K562 (cell line): ENCODE data around the gene VSNL1. TPM values are rescaled to one million over a fixed set of nuclear protein-coding genes. Genes with fewer than 3 reads are reported as not detected.

ENCODE experiments used
- ATAC-seq: fragments of 200-7000 bp; cut with Tn5 transposase; 3 replicates; pipeline ENCODE4 v1.9.1; 2020; ENCODE audit warnings: moderate library complexity
- BruUV-seq: library from RNA; stranded (reverse); fragments of 400-500 nt; replicated peaks from 2 replicates; lab custom pipeline; 2021; lab: Mats Ljungman, UMichigan
- CTCF ChIA-PET: fragments of 300-600 bp; formaldehyde crosslinking; extraction: SDS; loops from one replicate; lab custom pipeline; 2021; ENCODE audit warnings: low intra/inter-chr PET ratio; lab: Yijun Ruan, JAX
- POLR2A ChIA-PET: fragments of 300-600, 350-650 bp; sonication (Branson Sonifier 250); formaldehyde crosslinking; extraction: SDS; loops from one replicate; lab custom pipeline; 2021; ENCODE audit warnings: antibody characterized with exemption, inconsistent platforms; lab: Yijun Ruan, JAX
- DNase-seq, 4 experiments: peaks; one replicate each; pipeline versions ENCODE4 v3.0.0 to v3.0.0-alpha.2; 2011 to 2018; ENCODE audit warnings: low spot score in 3 of 4, mixed read lengths in 3 of 4; ENCODE audit errors: extremely low read depth in 1 of 4
- FAIRE-seq: peaks from 2 replicates; lab custom pipeline; 2011; peaks lifted over from hg19 to GRCh38; lab: Jason Lieb, UNC
- H2AFZ ChIP-seq: 2 replicates; pipeline ENCODE4 v1.6.0; 2011; ENCODE audit warnings: low read depth, low read length, control low read depth, inconsistent platforms
- H3K27ac ChIP-seq: fragments of 200-600 bp; 3 replicates; pipeline ENCODE4 v1.8.0; 2011; ENCODE audit warnings: low read depth, mild to moderate bottlenecking, control low read depth, inconsistent platforms, low read length, moderate library complexity, mixed read lengths; ENCODE audit errors: extremely low read depth
- H3K27me3 ChIP-seq, 2 experiments: fragments of 300-600 bp in 1 of 2; 2 replicates in 1 of 2; 3 replicates in 1 of 2; pipeline versions ENCODE4 v1.6.0 to v1.8.0; 2011; ENCODE audit warnings: inconsistent platforms in 2 of 2, low read length in 2 of 2, mild to moderate bottlenecking in 1 of 2, mixed read lengths in 1 of 2, moderate library complexity in 1 of 2; ENCODE audit not compliant: control insufficient read depth in 2 of 2, insufficient read depth in 2 of 2
- H3K36me3 ChIP-seq: fragments of 300-600 bp; 3 replicates; pipeline ENCODE4 v1.8.0; 2011; ENCODE audit warnings: mild to moderate bottlenecking, low read length, inconsistent platforms; ENCODE audit not compliant: control insufficient read depth, insufficient read depth
- H3K4me1 ChIP-seq, 2 experiments: fragments of 200-600 bp in 1 of 2; replicated peaks in 1 of 2; 2 replicates in 1 of 2; 3 replicates in 1 of 2; pipeline versions ENCODE4 v1.5.1 to v1.8.0; 2011; ENCODE audit warnings: inconsistent platforms in 2 of 2, low read length in 2 of 2, mild to moderate bottlenecking in 1 of 2, mixed read lengths in 1 of 2, moderate library complexity in 1 of 2; ENCODE audit not compliant: control insufficient read depth in 2 of 2, insufficient read depth in 2 of 2
- H3K4me2 ChIP-seq: 2 replicates; pipeline ENCODE4 v1.6.1; 2011; ENCODE audit warnings: low read length, control low read depth, inconsistent platforms, mixed read lengths; ENCODE audit not compliant: insufficient read depth
- H3K4me3 ChIP-seq: fragments of 200-600 bp; sonication (generic), shearing (Covaris generic); 2 replicates; pipeline ENCODE4 v1.5.1; 2016; ENCODE audit warnings: control low read depth, inconsistent platforms
- H3K79me2 ChIP-seq: fragments of 200-600 bp; 3 replicates; pipeline ENCODE4 v1.8.0; 2011; ENCODE audit warnings: low read length, inconsistent platforms; ENCODE audit not compliant: control insufficient read depth, insufficient read depth
- H3K9ac ChIP-seq, 2 experiments: 2 replicates each; pipeline versions ENCODE4 v1.6.0 to v1.6.1; 2011; ENCODE audit warnings: low read depth in 2 of 2, low read length in 2 of 2, control low read depth in 1 of 2, inconsistent platforms in 1 of 2, mild to moderate bottlenecking in 1 of 2, mixed read lengths in 1 of 2; ENCODE audit not compliant: insufficient read depth in 1 of 2
- H3K9me1 ChIP-seq: one replicate; pipeline ENCODE4 v1.6.0; 2011; ENCODE audit warnings: inconsistent platforms, mild to moderate bottlenecking, low read length, moderate library complexity; ENCODE audit not compliant: control insufficient read depth, insufficient read depth
- H3K9me3 ChIP-seq: replicated peaks from 2 replicates; pipeline ENCODE4 v1.5.1; 2011; ENCODE audit warnings: low read depth, low read length, inconsistent platforms; ENCODE audit not compliant: control insufficient read depth, insufficient read depth
- H4K20me1 ChIP-seq: replicated peaks from 2 replicates; pipeline ENCODE4 v1.6.1; 2011; ENCODE audit warnings: low read length, inconsistent platforms, mixed read lengths; ENCODE audit not compliant: control insufficient read depth, insufficient read depth
- EHMT2 ChIP-seq: fragments of 450-650 bp; IDR thresholded peaks from 2 replicates; pipeline ENCODE4 v1.6.1; 2018; ENCODE audit warnings: antibody characterized with exemption
- FOXJ2 ChIP-seq: fragments of 200-800 bp; sonication (Bioruptor generic); IDR thresholded peaks from 2 replicates; pipeline ENCODE4 v1.6.1; 2016; ENCODE audit warnings: missing genetic modification characterization, missing compliant biosample characterization
- HDAC2 ChIP-seq: fragments of 450-650 bp; IDR thresholded peaks from 2 replicates; pipeline ENCODE4 v1.6.1; 2016; ENCODE audit warnings: mild to moderate bottlenecking
- IRF2 ChIP-seq: sonication (generic); formaldehyde crosslinking; IDR thresholded peaks from 2 replicates; pipeline ENCODE4 v1.8.1; 2022; ENCODE audit warnings: mild to moderate bottlenecking, missing genetic modification reagents
- JUN ChIP-seq, 2 experiments: sonication (generic) in 1 of 2; formaldehyde crosslinking in 1 of 2; IDR thresholded peaks; 2 replicates each; pipeline versions ENCODE4 v1.6.1 to v1.8.0; 2012 to 2022; ENCODE audit warnings: borderline replicate concordance in 2 of 2, mild to moderate bottlenecking in 2 of 2, improper control_type of control experiment in 1 of 2, low read depth in 1 of 2, low read length in 1 of 2, missing genetic modification reagents in 1 of 2
- L3MBTL2 ChIP-seq: fragments of 450-650 bp; IDR thresholded peaks from 2 replicates; pipeline ENCODE4 v1.6.1; 2016; ENCODE audit warnings: mild to moderate bottlenecking, moderate library complexity
- PHTF2 ChIP-seq: fragments of 250-450 bp; sonication (Bioruptor Pico); IDR thresholded peaks from 2 replicates; pipeline ENCODE4 v1.5.0; 2021; ENCODE audit warnings: mild to moderate bottlenecking
- PPARD ChIP-seq: fragments of 250-450 bp; sonication (Bioruptor Pico); IDR thresholded peaks from 2 replicates; pipeline ENCODE4 v1.8.0; 2022; ENCODE audit warnings: inconsistent platforms, mild to moderate bottlenecking, moderate library complexity
- PTRF ChIP-seq: fragments of 450-650 bp; IDR thresholded peaks from 2 replicates; pipeline ENCODE4 v1.6.1; 2016; ENCODE audit warnings: mild to moderate bottlenecking, missing genetic modification characterization, missing compliant biosample characterization
- RAD21 ChIP-seq, 2 experiments: fragments of 250-450 bp in 1 of 2; fragments of 450-650 bp in 1 of 2; sonication (Bioruptor Pico) in 1 of 2; formaldehyde crosslinking in 1 of 2; IDR thresholded peaks in 1 of 2; conservative IDR thresholded peaks in 1 of 2; 2 replicates each; pipeline versions ENCODE4 v1.4.0 to v1.8.0; 2020 to 2022; ENCODE audit warnings: mild to moderate bottlenecking in 2 of 2, moderate library complexity in 1 of 2
- RCOR1 ChIP-seq, 2 experiments: IDR thresholded peaks; 2 replicates each; pipeline ENCODE4 v1.6.1; 2012; ENCODE audit warnings: low read depth in 2 of 2, low read length in 2 of 2, borderline replicate concordance in 1 of 2, improper control_type of control experiment in 1 of 2
- RFX5 ChIP-seq: IDR thresholded peaks from 2 replicates; pipeline ENCODE4 v1.6.1; 2011; ENCODE audit warnings: low read depth, mild to moderate bottlenecking, improper control_type of control experiment, low read length
- SMARCE1 ChIP-seq: fragments of 450-650 bp; IDR thresholded peaks from 2 replicates; pipeline ENCODE4 v1.7.1; 2016; ENCODE audit warnings: mild to moderate bottlenecking
- TEAD2 ChIP-seq: fragments of 450-650 bp; IDR thresholded peaks from 2 replicates; pipeline ENCODE4 v1.6.1; 2016; ENCODE audit warnings: missing genetic modification characterization, control low read depth, missing compliant biosample characterization
- WGBS: fragments of 100-300 bp; shearing (Covaris generic); methylation state at CpG from one replicate; pipeline ENCODE4 v1.1.6; 2016; ENCODE audit warnings: low coverage, mixed read lengths; ENCODE audit not compliant: insufficient coverage; ENCODE audit errors: missing lambda C conversion rate; 5-methylcytosine and 5-hydroxymethylcytosine counted together
- in situ Hi-C: fragments of 300-500 bp; cut with MboI; formaldehyde crosslinking; loops from 4 replicates; pipeline ENCODE4 v1.15.0; 2018; ENCODE audit warnings: inconsistent platforms, mixed read lengths
- intact Hi-C: fragments of 100-400 bp; cut with micrococcal nuclease; formaldehyde crosslinking; loops from 2 replicates; pipeline ENCODE4 v1.14.2; 2022
- polyA plus RNA-seq, 8 experiments: library from polyadenylated mRNA; depleted of rRNA in 4 of 8; stranded (reverse) in 5 of 8; unstranded in 3 of 8; fragments of >200 nt; fragmentation: Nextera tagmentation in 2 of 8; fragmentation: Illumina TruSeq in 1 of 8; extraction: Ambion mirVana in 2 of 8; extraction: Trizol in 1 of 8; gene quantifications; 2 replicates each; pipeline versions ENCODE4 v1.2.1 to v1.2.3, GENCODE V29; 2011 to 2014; ENCODE audit warnings: inconsistent platforms in 1 of 8, missing spikeins in 1 of 8
- total RNA-seq, 7 experiments: library from RNA; depleted of rRNA in 6 of 7; stranded (reverse); fragments of >200 nt in 6 of 7; fragmentation: Illumina TruSeq in 2 of 7; extraction: Trizol in 2 of 7; gene quantifications; 2 replicates each; pipeline versions ENCODE4 v1.2.1 to v1.2.3, GENCODE V29; 2011 to 2021; ENCODE audit warnings: low replicate concordance in 1 of 7
- TF ChIP-seq, protein P1 (sequence below): fragments of 450-650 bp; IDR thresholded peaks from 2 replicates; pipeline ENCODE4 v1.7.0; 2016; ENCODE audit warnings: borderline replicate concordance
- TF ChIP-seq, protein P2 (sequence below): fragments of 450-650 bp; IDR thresholded peaks from 2 replicates; pipeline ENCODE4 v1.6.1; 2017; ENCODE audit warnings: antibody characterized with exemption, mild to moderate bottlenecking

VSNL1 gene
- total and polyA plus RNA-seq, 9 of the 15 experiments (the other 6 are each of a cell fraction or from before 2014, with no cell fraction given), result 0.20 TPM; not detected in 8

DNA sequence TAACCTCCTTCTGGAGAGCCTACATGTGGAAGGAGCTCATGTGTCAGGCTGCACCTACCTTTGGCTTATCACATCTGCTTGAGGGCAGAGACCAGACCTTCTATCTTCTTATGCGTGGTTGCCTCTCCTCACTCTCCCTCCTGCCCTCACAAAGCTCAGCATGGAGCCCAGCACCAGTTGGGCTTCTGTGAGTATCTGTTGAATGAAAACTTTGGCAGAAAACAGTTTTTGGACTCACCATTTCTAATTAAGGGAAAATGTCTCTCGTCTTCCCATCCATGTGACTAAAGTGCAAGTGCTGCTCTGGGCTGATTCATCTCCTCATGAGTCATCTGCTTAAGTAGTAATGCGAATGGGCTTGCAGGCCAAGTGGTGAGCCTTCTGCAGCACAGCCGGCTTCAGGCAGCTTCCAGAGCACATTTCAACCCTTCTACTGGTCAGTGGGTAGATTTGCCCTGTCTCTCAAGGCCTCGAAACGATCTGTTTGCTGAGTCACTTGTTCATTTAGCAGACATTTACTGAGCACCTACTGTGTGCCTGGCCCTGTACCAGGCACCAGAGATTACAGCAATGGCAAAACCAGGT, 102.6 kb downstream of the VSNL1 start:
- Histone ChIP-seq H3K27me3 (no peaks in the 10 kb centered on the region), H3K4me1 (peaks cover 16 to 25% of the 10 kb centered on the region in 2 experiments), H3K4me3 (no peak overlapping the region), H3K9ac (peak overlapping the region; percentile 6 to 44; a peak in 3 of 4 replicates), H3K36me3 (no peaks in the 10 kb centered on the region), H3K9me3 (no peaks in the 10 kb centered on the region), H3K27ac (peak overlapping the region; percentile 81), H4K20me1 (no peaks in the 10 kb centered on the region), H3K4me2 (peak overlapping the region; percentile 31; the same call in 1 of the 2 replicates), H2AFZ (peak overlapping the region; percentile 90), H3K9me1 (no peaks in the 10 kb centered on the region), H3K79me2 (no peaks in the 10 kb centered on the region)
- ChIA-PET CTCF (no interaction called here), POLR2A (no interaction called here)
- DNase-seq, result peak; percentile 45 to 81 (median 60)
- peak; percentile 95 for FAIRE-seq
- peak; percentile 90 for ATAC-seq
- 2% methylated on average over 6 of the region's 6 CpGs for WGBS
- intact Hi-C loops, result loop anchor here (5.0 kb wide), 1 partner anchor 126 kb away; the partner anchor contains the start of gene RAD51AP2
- in situ Hi-C loops, result no loop called here
- no TSS peak for BruUV-seq
- TF ChIP-seq PHTF2 (CRISPR knock-in tag) (no peak), EHMT2 (peak; percentile 77; the same call in 1 of the 2 replicates), IRF2 (CRISPR knock-in tag) (no peak), RFX5 (no peak), HDAC2 (0 out of 2 replicates have a peak, but pooled peaks have one; percentile 15), SMARCE1 (peak; percentile 80), L3MBTL2 (peak; percentile 87), RCOR1 (IDR thresholded peaks at IDR 0.05; ENCODE audit: borderline replicate concordance in 1 of 2, low read depth in 2 of 2, low read length in 2 of 2) (peak in 1 of 2 experiments; percentile 32; a peak in 1 of 4 replicates), PTRF (tag) (no peak), RAD21 (CRISPR knock-in tag; conservative IDR thresholded peaks at IDR 0.05 in 1 of 2, IDR thresholded peaks at IDR 0.05 in 1 of 2) (0 out of 4 replicates have a peak, but pooled peaks of 1 of the 2 experiments have one; percentile 8), FOXJ2 (0 out of 2 replicates have a peak, but pooled peaks have one; percentile 19), TEAD2 (tag) (no peak), JUN (IDR thresholded peaks at IDR 0.05; ENCODE audit: borderline replicate concordance, low read depth, low read length) (peak; percentile 97), JUN (CRISPR knock-in tag; IDR thresholded peaks at IDR 0.05; ENCODE audit: borderline replicate concordance) (no peak), PPARD (CRISPR knock-in tag) (no peak)
- TF ChIP-seq, protein P1, sequence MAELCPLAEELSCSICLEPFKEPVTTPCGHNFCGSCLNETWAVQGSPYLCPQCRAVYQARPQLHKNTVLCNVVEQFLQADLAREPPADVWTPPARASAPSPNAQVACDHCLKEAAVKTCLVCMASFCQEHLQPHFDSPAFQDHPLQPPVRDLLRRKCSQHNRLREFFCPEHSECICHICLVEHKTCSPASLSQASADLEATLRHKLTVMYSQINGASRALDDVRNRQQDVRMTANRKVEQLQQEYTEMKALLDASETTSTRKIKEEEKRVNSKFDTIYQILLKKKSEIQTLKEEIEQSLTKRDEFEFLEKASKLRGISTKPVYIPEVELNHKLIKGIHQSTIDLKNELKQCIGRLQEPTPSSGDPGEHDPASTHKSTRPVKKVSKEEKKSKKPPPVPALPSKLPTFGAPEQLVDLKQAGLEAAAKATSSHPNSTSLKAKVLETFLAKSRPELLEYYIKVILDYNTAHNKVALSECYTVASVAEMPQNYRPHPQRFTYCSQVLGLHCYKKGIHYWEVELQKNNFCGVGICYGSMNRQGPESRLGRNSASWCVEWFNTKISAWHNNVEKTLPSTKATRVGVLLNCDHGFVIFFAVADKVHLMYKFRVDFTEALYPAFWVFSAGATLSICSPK, result no peak
- TF ChIP-seq, protein P2, sequence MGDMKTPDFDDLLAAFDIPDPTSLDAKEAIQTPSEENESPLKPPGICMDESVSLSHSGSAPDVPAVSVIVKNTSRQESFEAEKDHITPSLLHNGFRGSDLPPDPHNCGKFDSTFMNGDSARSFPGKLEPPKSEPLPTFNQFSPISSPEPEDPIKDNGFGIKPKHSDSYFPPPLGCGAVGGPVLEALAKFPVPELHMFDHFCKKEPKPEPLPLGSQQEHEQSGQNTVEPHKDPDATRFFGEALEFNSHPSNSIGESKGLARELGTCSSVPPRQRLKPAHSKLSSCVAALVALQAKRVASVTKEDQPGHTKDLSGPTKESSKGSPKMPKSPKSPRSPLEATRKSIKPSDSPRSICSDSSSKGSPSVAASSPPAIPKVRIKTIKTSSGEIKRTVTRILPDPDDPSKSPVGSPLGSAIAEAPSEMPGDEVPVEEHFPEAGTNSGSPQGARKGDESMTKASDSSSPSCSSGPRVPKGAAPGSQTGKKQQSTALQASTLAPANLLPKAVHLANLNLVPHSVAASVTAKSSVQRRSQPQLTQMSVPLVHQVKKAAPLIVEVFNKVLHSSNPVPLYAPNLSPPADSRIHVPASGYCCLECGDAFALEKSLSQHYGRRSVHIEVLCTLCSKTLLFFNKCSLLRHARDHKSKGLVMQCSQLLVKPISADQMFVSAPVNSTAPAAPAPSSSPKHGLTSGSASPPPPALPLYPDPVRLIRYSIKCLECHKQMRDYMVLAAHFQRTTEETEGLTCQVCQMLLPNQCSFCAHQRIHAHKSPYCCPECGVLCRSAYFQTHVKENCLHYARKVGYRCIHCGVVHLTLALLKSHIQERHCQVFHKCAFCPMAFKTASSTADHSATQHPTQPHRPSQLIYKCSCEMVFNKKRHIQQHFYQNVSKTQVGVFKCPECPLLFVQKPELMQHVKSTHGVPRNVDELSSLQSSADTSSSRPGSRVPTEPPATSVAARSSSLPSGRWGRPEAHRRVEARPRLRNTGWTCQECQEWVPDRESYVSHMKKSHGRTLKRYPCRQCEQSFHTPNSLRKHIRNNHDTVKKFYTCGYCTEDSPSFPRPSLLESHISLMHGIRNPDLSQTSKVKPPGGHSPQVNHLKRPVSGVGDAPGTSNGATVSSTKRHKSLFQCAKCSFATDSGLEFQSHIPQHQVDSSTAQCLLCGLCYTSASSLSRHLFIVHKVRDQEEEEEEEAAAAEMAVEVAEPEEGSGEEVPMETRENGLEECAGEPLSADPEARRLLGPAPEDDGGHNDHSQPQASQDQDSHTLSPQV, result peak; percentile 86
